GM21619 (cell line): ENCODE results near the gene DDX41.
"Not testable (repeated sequence)": the region's sequence is repeated elsewhere in the genome, so short reads cannot be mapped to it uniquely, and the experiment has no call there.

Experiments used
- ATAC-seq: cut with Tn5 transposase; IDR thresholded peaks from one replicate; pipeline ENCODE4 v1.9.1; 2021; ENCODE audit not compliant: unreplicated experiment

The DDX41 gene

GRCh38 chr5:177487144-177487543 is 29.6 kb downstream of the DDX41 start:
- no peak for ATAC-seq

GRCh38 chr5:177486256-177486655 is 30.5 kb downstream of the DDX41 start:
- no peak for ATAC-seq

- not testable (repeated sequence) for ATAC-seq
These were observed 31.0 kb downstream of the DDX41 start for GRCh38 chr5:177485753-177486152.

GRCh38 chr5:177484902-177485549 is 31.7 kb downstream of the DDX41 start:
- no peak for ATAC-seq

GRCh38 chr5:177483994-177484901 is 32.5 kb downstream of the DDX41 start:
- ATAC-seq = no peak

- ATAC-seq = no peak
These were observed 33.7 kb downstream of the DDX41 start for GRCh38 chr5:177483042-177483441.

GRCh38 chr5:177482359-177482795 is 34.4 kb downstream of the DDX41 start:
- no peak for ATAC-seq

- no peak for ATAC-seq
These were observed 37.0 kb downstream of the DDX41 start for GRCh38 chr5:177479774-177480173.

- no peak for ATAC-seq
These were observed 37.8 kb downstream of the DDX41 start for GRCh38 chr5:177478711-177479646.

GRCh38 chr5:177477701-177478477 is 38.9 kb downstream of the DDX41 start:
- no peak for ATAC-seq

GRCh38 chr5:177476531-177477233 is 40.1 kb downstream of the DDX41 start:
- no peak for ATAC-seq

GRCh38 chr5:177475563-177476427 is 41.0 kb downstream of the DDX41 start:
- ATAC-seq = no peak

- ATAC-seq = no peak
These were observed 41.8 kb downstream of the DDX41 start for GRCh38 chr5:177474846-177475562.

GRCh38 chr5:177474002-177474476 is 42.7 kb downstream of the DDX41 start:
- ATAC-seq = no peak

- no peak for ATAC-seq
These were observed 43.2 kb downstream of the DDX41 start, which contains the start of gene DBN1 for GRCh38 chr5:177473443-177474001. DBN1 (minus strand) TSS chr5:177473634; CDS start chr5:177473521, 113 bp downstream.

- ATAC-seq = peak; percentile 49
These were observed 44.0 kb downstream of the DDX41 start for GRCh38 chr5:177472460-177473442.
